BLaER1 (cell line): ENCODE data around the gene ZNF276.

Experiments
- H3K27ac ChIP-seq: shearing (Covaris generic); formaldehyde crosslinking; 2 replicates; pipeline ENCODE4 v1.8.1; 2022
- H3K27me3 ChIP-seq: shearing (Covaris generic); formaldehyde crosslinking; 2 replicates; pipeline ENCODE4 v1.8.1; 2022
- H3K36me3 ChIP-seq: shearing (Covaris generic); formaldehyde crosslinking; 2 replicates; pipeline ENCODE4 v1.8.1; 2022
- H3K4me1 ChIP-seq: shearing (Covaris generic); formaldehyde crosslinking; 2 replicates; pipeline ENCODE4 v1.8.1; 2022
- H3K4me2 ChIP-seq: shearing (Covaris generic); formaldehyde crosslinking; 2 replicates; pipeline ENCODE4 v1.8.1; 2022
- H3K4me3 ChIP-seq: shearing (Covaris generic); formaldehyde crosslinking; 2 replicates; pipeline ENCODE4 v1.8.1; 2022
- H3K9ac ChIP-seq: shearing (Covaris generic); formaldehyde crosslinking; 2 replicates; pipeline ENCODE4 v1.8.1; 2022
- H3K9me3 ChIP-seq: shearing (Covaris generic); formaldehyde crosslinking; 2 replicates; pipeline ENCODE4 v1.8.1; 2022
- H4K20me1 ChIP-seq: shearing (Covaris generic); formaldehyde crosslinking; 2 replicates; pipeline ENCODE4 v1.8.1; 2022
- Cebpa-rat ChIP-seq: shearing (Covaris generic); IDR thresholded peaks from 2 replicates; pipeline ENCODE4 v1.8.1; 2022

Gene ZNF276

DNA sequence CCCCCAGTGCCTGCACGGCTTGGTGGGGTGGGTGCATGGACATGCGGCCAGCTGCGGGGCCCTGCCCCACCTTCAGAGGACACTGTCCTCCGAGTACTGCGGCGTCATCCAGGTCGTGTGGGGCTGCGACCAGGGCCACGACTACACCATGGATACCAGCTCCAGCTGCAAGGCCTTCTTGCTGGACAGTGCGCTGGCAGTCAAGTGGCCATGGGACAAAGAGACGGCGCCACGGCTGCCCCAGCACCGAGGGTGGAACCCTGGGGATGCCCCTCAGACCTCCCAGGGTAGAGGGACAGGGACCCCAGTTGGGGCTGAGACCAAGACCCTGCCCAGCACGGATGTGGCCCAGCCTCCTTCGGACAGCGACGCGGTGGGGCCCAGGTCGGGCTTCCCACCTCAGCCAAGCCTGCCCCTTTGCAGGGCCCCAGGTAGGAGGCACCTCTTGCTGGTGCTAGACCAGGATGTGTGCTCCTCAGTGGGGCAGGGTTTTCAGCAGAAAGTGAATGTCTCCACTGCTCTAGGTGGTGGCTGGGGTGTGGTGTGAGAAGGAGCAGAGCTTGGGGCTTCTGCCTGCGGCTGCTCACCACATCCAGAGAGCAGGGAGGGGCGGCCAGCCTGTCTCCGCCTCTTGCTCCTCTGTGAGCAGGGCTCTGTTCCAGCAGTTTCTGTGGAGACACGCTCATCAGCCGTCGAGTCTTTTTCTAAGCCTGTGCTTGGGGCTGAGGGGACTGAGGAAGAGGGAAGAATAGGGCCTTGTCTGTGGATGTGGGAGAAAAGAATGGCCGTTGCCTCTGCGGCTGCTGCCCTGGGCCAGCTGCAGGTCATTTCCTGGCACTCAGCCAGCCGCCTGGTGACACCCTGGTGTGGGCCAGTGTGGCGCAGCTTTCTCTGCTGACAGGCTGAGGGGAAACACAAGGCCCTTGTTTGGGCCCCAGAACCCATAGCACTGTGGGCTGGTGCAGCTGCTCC lies 2.2 kb downstream of the ZNF276 start:
- Histone ChIP-seq H4K20me1 (peaks cover 91% of the 10 kb centered on the region), H3K27ac (peak overlapping the region; percentile 97), H3K4me1 (peaks cover 45% of the 10 kb centered on the region), H3K4me3 (peak overlapping the region; percentile 78), H3K4me2 (peak overlapping the region; percentile 98), H3K9me3 (no peaks in the 10 kb centered on the region), H3K36me3 (peaks cover 54% of the 10 kb centered on the region), H3K9ac (peak overlapping the region; percentile 95), H3K27me3 (peaks cover 21% of the 10 kb centered on the region)
- TF ChIP-seq Cebpa-rat = no peak

DNA sequence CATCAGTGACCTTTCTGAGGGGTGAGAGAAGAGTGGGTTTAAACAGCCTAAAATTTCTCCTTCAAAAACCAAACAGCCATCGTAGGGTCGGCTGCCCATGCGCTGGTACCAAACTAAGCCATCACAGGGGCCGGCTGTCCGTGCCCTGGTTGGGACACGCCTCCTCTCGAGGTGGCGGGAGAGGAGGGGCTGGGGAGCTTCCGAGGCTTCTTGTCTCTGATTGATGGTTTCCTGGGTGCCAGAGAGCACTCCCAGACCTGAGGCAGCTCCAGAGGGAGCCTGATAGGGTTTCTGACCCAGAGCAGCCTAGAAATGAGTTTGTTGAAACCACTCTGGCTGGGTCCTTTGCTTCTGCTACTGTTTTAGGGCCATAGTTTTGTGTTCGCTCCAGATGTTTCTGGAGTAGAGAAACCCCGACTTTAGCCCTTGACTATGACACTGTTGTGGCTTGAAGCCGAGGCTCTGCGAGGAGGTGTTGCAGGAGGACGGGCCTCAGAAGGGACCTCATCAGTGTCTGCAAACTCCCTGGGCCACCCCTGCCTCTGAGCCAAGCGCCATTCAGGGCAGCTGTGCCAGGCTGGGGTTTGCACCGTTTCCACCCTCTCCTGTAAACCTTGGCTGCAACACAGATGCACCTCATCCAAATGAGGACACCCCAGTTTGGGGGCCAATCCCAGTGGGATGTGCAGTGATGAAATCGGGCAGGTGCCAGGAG lies 6.2 kb downstream of the ZNF276 start:
- no peak overlapping the region for H3K4me3 ChIP-seq
- peaks cover 93% of the 10 kb centered on the region for H3K36me3 ChIP-seq
- no peak overlapping the region for H3K27ac ChIP-seq
- no peak overlapping the region for H3K4me2 ChIP-seq
- H3K9me3 ChIP-seq = no peaks in the 10 kb centered on the region
- no peak for TF ChIP-seq Cebpa-rat
- no peaks in the 10 kb centered on the region for H3K27me3 ChIP-seq
- H3K9ac ChIP-seq = no peak overlapping the region
- H3K4me1 ChIP-seq = peaks cover 29% of the 10 kb centered on the region
- peaks cover 91% of the 10 kb centered on the region for H4K20me1 ChIP-seq

DNA sequence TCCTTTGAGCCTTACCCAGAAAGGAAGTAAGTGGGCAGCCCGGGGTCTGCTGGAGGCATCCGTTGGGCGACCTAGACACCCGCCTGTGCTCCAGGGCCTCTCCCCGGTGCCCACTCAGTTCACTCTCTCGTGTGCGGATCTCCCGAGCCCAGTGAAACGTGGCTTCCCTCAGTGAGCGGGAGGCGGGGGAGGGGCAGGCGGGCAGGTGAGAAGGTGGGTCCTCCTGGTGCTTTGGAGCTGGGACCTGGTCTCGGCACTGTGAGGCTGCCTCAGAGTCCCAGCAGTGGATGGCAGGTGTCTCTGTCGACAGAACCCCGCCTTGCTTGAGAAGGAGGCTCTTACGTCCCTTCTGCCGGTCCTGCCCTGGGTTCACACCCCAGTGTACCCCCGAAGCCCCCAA lies 8.0 kb downstream of the ZNF276 start:
- Histone ChIP-seq H3K27me3 (no peaks in the 10 kb centered on the region), H3K36me3 (peaks cover 98% of the 10 kb centered on the region)
- TF ChIP-seq Cebpa-rat = no peak

DNA sequence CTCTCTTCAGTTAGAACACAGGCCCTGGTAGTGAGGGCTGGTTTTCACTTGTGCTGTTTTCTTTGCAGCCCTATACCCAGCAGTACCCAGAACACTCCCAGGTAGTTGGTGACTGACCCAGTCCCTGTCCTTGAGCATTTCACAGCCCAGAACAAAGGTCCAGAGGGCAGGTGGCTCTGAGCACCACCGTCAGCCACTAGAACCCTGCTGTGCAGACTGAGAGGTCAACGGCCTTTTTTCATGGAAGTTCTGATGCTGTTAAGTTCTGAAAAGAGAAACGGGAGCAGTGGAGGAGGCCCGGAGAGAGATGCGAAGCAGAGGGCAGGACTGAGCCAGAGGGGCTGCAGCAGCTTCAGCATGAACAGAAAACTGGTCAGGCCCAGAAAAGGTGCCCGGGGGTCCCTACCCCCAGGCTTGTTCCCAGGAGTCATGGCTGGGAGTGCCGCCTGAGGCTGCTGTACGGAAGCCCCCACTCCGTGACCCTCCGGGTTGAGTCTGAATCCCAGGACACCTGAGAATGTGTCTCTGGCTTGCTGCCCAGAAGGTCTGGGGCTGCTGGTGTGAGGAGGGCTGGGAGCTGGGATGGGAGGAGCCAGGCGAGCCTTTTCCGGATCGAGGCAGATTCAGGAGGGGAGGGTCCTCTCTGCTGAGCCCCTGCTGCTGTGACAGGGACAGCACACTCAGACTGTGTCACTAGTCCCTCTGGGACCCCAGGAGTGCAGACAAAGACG lies 8.7 kb downstream of the ZNF276 start:
- TF ChIP-seq Cebpa-rat = no peak
- Histone ChIP-seq H3K27me3 (no peaks in the 10 kb centered on the region), H3K9ac (no peak overlapping the region; the same call in 1 of the 2 replicates), H3K27ac (no peak overlapping the region), H4K20me1 (peaks cover 91% of the 10 kb centered on the region), H3K4me2 (no peak overlapping the region), H3K4me3 (no peak overlapping the region), H3K4me1 (peaks cover 9% of the 10 kb centered on the region; the same call in 1 of the 2 replicates), H3K36me3 (peaks cover 98% of the 10 kb centered on the region), H3K9me3 (no peaks in the 10 kb centered on the region)

More for the DNA sequence above, 8.0 kb downstream of the ZNF276 start:
- Histone ChIP-seq H3K4me1 (peaks cover 12% of the 10 kb centered on the region; the same call in 1 of the 2 replicates), H3K27ac (no peak overlapping the region), H3K9ac (no peak overlapping the region), H4K20me1 (peaks cover 91% of the 10 kb centered on the region), H3K4me2 (no peak overlapping the region), H3K9me3 (no peaks in the 10 kb centered on the region), H3K4me3 (no peak overlapping the region)

DNA sequence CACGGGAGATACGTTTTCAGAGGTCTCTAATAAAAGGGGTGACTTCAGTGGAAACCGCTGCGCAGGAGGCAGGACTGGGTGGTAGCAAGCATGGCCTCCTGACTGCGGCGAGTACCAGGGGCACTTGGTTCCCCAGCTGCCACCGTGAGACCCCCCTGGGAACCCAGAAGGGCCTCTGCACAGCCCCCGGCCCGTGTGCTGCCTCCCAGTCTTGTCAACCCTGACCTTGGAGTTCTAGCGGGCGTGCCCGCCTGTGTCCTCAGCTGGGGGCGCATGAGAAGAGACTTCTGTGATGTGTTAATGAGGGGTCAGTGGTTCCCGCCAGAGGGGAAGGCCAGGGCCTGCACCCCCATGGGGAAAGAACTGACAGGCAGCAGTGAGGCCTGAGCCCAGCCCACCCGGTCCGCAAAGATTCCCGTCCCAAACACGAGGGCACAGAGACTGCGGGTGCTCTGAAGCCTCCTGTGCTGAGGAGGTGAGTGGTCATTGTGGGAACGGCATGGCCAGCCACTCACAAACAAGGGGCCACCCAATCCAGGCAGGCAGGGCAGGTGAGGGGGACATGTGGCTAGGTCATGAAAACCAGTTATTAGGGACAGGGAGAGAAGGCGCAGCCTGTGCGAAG lies 9.4 kb downstream of the ZNF276 start:
- H3K4me3 ChIP-seq = no peak overlapping the region
- no peak overlapping the region for H3K27ac ChIP-seq
- peaks cover 91% of the 10 kb centered on the region for H4K20me1 ChIP-seq
- H3K27me3 ChIP-seq = no peaks in the 10 kb centered on the region
- H3K9me3 ChIP-seq = no peaks in the 10 kb centered on the region
- peaks cover 9% of the 10 kb centered on the region; the same call in 1 of the 2 replicates for H3K4me1 ChIP-seq
- H3K36me3 ChIP-seq = peaks cover 98% of the 10 kb centered on the region
- no peak for TF ChIP-seq Cebpa-rat
- H3K4me2 ChIP-seq = no peak overlapping the region
- H3K9ac ChIP-seq = no peak overlapping the region

DNA sequence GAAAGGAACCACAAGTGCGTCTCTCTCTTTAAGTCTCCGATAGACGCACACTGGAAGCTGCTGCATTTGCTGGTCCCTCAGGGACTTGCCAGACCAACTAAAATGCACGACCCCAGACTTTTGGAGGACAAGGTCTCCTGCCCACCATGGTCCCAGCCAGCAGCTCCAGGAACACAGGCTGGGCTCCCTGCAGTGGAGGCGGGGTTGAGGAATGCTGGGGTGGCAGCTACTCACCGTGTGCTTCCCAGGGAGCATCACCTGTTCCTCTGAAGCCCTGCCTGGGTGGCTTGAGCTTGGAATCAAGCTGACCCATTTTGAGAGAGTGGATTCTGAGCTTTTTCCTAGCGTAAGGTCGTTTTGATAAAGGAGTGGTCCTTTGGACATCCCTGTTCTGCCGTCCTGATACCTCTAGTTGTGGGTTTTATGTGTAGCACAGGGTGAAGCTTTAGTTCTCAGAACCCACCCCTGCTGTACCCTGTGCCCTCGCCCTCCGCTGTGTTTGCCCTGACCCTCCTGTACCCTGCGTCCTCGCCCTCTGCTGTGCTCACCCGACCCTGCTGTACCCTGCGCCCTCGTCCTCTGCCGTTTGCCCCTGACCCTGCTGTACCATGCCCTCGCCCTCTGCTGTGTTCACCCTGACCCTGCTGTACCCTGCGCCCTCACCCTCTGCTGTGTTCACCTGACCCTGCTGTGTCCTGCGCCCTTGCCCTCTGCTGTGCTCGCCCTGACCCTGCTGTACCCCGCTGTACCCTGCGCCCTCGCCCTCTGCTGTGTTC lies 11.0 kb downstream of the ZNF276 start:
- Histone ChIP-seq H4K20me1 (peaks cover 91% of the 10 kb centered on the region), H3K36me3 (peaks cover 99% of the 10 kb centered on the region), H3K4me1 (peaks cover 17% of the 10 kb centered on the region), H3K9ac (no peak overlapping the region), H3K27ac (no peak overlapping the region), H3K4me3 (no peak overlapping the region), H3K9me3 (no peaks in the 10 kb centered on the region), H3K4me2 (no peak overlapping the region), H3K27me3 (no peaks in the 10 kb centered on the region)
- TF ChIP-seq Cebpa-rat = no peak

DNA sequence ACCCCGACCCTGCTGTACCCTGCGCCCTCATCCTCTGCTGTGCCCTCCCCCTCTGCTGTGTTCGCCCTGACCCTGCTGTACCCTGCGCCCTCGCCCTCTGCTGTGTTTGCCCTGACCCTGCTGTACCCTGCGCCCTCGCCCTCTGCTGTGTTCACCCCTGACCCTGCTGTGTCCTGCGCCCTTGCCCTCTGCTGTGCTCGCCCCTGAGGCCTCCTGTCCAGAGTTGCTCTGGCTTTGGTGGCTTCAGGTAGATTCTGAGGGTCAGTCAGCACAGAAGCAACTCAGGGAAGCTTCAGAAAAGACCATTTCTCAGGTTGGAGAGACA lies 11.5 kb downstream of the ZNF276 start:
- no peak for TF ChIP-seq Cebpa-rat
- H3K27me3 ChIP-seq = no peaks in the 10 kb centered on the region
- no peaks in the 10 kb centered on the region for H3K9me3 ChIP-seq
- no peak overlapping the region for H3K4me3 ChIP-seq
- H4K20me1 ChIP-seq = peaks cover 91% of the 10 kb centered on the region
- H3K9ac ChIP-seq = no peak overlapping the region
- peaks cover 99% of the 10 kb centered on the region for H3K36me3 ChIP-seq
- peaks cover 17% of the 10 kb centered on the region for H3K4me1 ChIP-seq
- no peak overlapping the region for H3K4me2 ChIP-seq
- H3K27ac ChIP-seq = no peak overlapping the region

DNA sequence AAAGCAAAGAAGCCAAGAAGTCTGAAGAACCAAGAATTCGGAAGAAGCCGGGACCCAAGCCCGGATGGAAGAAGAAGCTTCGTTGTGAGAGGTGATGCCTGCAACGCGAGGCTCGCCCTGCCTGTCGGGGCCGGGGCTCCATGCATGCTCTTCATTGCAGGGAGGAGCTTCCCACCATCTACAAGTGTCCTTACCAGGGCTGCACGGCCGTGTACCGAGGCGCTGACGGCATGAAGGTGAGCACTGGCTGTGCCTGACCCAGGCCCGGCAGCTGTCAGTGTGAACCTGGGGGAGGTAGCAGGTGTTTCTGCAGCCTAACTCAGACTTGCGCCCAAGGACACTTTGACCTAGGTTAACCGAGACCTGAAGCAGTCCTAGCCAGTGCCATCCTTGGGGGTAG lies 12.0 kb downstream of the ZNF276 start:
- Histone ChIP-seq H3K9me3 (no peaks in the 10 kb centered on the region), H3K27ac (no peak overlapping the region), H4K20me1 (peaks cover 91% of the 10 kb centered on the region), H3K27me3 (no peaks in the 10 kb centered on the region), H3K4me2 (no peak overlapping the region), H3K9ac (no peak overlapping the region), H3K4me3 (no peak overlapping the region), H3K4me1 (peaks cover 19% of the 10 kb centered on the region), H3K36me3 (peaks cover 99% of the 10 kb centered on the region)
- no peak for TF ChIP-seq Cebpa-rat

DNA sequence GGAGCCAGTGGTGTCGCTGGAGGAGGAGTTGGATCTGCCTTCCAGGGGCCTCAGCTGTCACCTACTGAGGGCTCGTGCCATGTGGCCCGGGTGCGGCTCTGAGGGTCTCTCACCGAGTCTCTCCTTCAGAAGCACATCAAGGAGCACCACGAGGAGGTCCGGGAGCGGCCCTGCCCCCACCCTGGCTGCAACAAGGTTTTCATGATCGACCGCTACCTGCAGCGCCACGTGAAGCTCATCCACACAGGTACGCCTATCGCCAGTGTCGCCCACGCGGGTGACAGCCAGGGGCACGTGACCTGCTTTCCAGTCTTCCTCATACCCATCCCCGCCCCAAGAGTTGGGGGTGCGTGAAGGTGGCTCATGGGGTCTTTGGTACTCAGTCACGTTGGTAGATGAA lies 12.5 kb downstream of the ZNF276 start:
- no peaks in the 10 kb centered on the region for H3K9me3 ChIP-seq
- H3K27ac ChIP-seq = no peak overlapping the region
- H3K4me2 ChIP-seq = no peak overlapping the region
- no peak for TF ChIP-seq Cebpa-rat
- H3K4me3 ChIP-seq = no peak overlapping the region
- H3K36me3 ChIP-seq = peaks cover 99% of the 10 kb centered on the region
- H3K27me3 ChIP-seq = no peaks in the 10 kb centered on the region
- peaks cover 19% of the 10 kb centered on the region for H3K4me1 ChIP-seq
- H3K9ac ChIP-seq = no peak overlapping the region
- peaks cover 94% of the 10 kb centered on the region for H4K20me1 ChIP-seq
